Colonic mucosa (tissue), 4 donors: ENCODE measurements around the gene RPL18A. TPM values are rescaled to one million over a fixed set of nuclear protein-coding genes. Genes with fewer than 3 reads are reported as not detected.

Experiments used
- DNase-seq: peaks from one replicate; pipeline ENCODE4 v3.0.0-alpha.2; 2020
- H3K27ac ChIP-seq: fragments of 200-600 bp; one replicate; pipeline ENCODE4 v1.8.0; 2021
- H3K27me3 ChIP-seq: fragments of 200-600 bp; one replicate; pipeline ENCODE4 v1.8.0; 2021
- H3K36me3 ChIP-seq: fragments of 200-600 bp; one replicate; pipeline ENCODE4 v1.8.0; 2021
- H3K4me1 ChIP-seq: fragments of 200-600 bp; one replicate; pipeline ENCODE4 v1.8.0; 2021; ENCODE audit warnings: mild to moderate bottlenecking
- H3K4me3 ChIP-seq: fragments of 200-600 bp; one replicate; pipeline ENCODE4 v1.8.0; 2021
- H3K9ac ChIP-seq, 2 donors: one replicate each; pipeline ENCODE4 v1.7.0; 2013; ENCODE audit warnings: control low read depth in 2 of 2, low read depth in 2 of 2, low read length in 2 of 2
- H3K9me3 ChIP-seq: fragments of 200-600 bp; one replicate; pipeline ENCODE4 v1.8.0; 2021
- intact Hi-C: fragments of 100-400 bp; cut with DNase I; formaldehyde crosslinking; loops from one replicate; pipeline ENCODE4 v1.14.1; 2022
- total RNA-seq, 2 donors: library from RNA; stranded (reverse); fragmentation: NEBNext Ultra II Directional in 1 of 2; extraction: Animal tissue kit (Norgen Biotek cat#: 25700) in 1 of 2; gene quantifications; one replicate each; pipeline ENCODE4 v1.2.1, GENCODE V29; 2021
- TF ChIP-seq, protein P1 (sequence below): fragments of 200-600 bp; IDR thresholded peaks from one replicate; pipeline ENCODE4 v1.8.0; 2022; ENCODE audit warnings: antibody characterized with exemption, mild to moderate bottlenecking
- donor health status: healthy.
- donor health status: DM: no; HTN: no; CAD: no.
- donor health status: DM: no; HTN: no; CAD: no.

Gene RPL18A
- total RNA-seq, 2 donors from 2014 or later: 1,592 to 1,923 TPM

DNA sequence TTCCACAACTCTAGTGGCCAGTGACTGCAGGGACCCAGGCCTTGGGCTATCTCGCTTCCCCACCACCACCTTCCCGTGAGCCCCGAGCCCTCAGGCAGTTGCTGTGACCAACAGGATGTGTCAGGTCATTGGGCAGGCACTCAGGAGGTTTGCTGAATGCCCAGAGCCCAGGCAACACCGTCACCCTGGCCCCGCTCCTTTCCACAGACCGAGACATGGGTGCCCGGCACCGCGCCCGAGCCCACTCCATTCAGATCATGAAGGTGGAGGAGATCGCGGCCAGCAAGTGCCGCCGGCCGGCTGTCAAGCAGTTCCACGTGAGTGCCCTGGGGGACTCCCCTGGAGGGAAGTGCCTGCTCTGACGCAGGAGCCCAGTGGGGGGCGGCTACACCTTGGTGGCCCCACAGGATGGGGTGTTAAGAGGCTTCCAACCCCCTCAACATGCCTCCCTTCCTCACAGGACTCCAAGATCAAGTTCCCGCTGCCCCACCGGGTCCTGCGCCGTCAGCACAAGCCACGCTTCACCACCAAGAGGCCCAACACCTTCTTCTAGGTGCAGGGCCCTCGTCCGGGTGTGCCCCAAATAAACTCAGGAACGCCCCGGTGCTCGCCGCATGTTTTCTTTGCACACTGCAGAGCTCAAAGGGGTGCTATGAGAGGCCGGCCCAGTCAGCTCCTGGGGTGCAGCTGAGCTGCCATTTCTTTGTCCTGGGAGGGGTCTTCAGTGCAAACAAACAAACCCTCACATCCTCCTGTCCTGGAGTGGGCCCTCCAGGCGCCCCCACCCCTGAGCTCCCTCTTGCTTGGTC is 3.2 kb downstream of the RPL18A start:
- TF ChIP-seq, protein P1, sequence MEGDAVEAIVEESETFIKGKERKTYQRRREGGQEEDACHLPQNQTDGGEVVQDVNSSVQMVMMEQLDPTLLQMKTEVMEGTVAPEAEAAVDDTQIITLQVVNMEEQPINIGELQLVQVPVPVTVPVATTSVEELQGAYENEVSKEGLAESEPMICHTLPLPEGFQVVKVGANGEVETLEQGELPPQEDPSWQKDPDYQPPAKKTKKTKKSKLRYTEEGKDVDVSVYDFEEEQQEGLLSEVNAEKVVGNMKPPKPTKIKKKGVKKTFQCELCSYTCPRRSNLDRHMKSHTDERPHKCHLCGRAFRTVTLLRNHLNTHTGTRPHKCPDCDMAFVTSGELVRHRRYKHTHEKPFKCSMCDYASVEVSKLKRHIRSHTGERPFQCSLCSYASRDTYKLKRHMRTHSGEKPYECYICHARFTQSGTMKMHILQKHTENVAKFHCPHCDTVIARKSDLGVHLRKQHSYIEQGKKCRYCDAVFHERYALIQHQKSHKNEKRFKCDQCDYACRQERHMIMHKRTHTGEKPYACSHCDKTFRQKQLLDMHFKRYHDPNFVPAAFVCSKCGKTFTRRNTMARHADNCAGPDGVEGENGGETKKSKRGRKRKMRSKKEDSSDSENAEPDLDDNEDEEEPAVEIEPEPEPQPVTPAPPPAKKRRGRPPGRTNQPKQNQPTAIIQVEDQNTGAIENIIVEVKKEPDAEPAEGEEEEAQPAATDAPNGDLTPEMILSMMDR: no peak
- Histone ChIP-seq H3K4me3 (no peak overlapping the region), H3K9me3 (no peaks in the 10 kb centered on the region), H3K27ac (peak overlapping the region; percentile 61), H3K27me3 (no peaks in the 10 kb centered on the region), H3K36me3 (peaks cover 24% of the 10 kb centered on the region), H3K9ac (peak overlapping the region in 1 of 2 donors; percentile 96), H3K4me1 (peaks cover 9% of the 10 kb centered on the region)
- DNase-seq: no peak
- intact Hi-C loops: loop anchor here (2.0 kb wide), 1 partner anchor 70 kb away; the partner anchor contains the start of gene CCDC124

DNA sequence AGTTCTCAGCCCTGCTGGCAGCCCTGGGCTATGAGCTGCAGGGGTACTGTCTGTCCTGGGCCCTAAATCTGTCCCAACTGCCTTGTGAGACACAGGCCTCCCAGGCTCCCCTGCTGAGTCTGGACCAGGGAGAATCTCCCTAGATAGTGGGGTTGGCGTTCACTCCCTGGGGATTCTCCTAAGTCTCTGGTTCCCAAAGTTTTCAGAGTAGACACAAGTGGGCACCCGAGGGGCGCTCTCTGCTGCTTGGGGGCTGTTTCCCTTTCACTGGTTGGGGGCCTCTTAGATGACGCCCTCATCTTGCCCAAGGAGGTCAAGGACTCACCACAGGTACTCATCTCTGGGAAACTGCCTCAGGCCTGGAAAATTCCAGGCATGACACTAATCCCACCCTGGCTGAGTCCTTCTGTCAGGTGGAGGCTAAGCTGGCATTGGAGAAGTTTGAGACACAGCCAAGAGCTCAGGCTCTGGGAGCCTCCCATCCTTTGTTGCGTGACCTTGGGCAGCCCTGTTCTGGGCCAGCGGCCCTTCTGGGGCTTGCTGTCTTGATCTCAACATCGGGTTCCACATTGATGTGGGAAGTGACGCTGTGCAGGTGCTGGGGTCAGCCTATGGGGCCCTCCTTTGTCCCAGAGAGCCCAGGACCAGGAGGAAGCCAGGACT is 3.9 kb downstream of the RPL18A start:
- Histone ChIP-seq H3K36me3 (peaks cover 24% of the 10 kb centered on the region), H3K4me1 (peaks cover 9% of the 10 kb centered on the region), H3K27ac (peak overlapping the region; percentile 61), H3K9ac (peak overlapping the region in 1 of 2 donors; percentile 70), H3K27me3 (no peaks in the 10 kb centered on the region), H3K4me3 (no peak overlapping the region), H3K9me3 (no peaks in the 10 kb centered on the region)
- intact Hi-C loops: loop anchor here (2.0 kb wide), 1 partner anchor 69 kb away; the partner anchor contains the start of gene CCDC124
- DNase-seq: no peak
- TF ChIP-seq, protein P1: no peak

DNA sequence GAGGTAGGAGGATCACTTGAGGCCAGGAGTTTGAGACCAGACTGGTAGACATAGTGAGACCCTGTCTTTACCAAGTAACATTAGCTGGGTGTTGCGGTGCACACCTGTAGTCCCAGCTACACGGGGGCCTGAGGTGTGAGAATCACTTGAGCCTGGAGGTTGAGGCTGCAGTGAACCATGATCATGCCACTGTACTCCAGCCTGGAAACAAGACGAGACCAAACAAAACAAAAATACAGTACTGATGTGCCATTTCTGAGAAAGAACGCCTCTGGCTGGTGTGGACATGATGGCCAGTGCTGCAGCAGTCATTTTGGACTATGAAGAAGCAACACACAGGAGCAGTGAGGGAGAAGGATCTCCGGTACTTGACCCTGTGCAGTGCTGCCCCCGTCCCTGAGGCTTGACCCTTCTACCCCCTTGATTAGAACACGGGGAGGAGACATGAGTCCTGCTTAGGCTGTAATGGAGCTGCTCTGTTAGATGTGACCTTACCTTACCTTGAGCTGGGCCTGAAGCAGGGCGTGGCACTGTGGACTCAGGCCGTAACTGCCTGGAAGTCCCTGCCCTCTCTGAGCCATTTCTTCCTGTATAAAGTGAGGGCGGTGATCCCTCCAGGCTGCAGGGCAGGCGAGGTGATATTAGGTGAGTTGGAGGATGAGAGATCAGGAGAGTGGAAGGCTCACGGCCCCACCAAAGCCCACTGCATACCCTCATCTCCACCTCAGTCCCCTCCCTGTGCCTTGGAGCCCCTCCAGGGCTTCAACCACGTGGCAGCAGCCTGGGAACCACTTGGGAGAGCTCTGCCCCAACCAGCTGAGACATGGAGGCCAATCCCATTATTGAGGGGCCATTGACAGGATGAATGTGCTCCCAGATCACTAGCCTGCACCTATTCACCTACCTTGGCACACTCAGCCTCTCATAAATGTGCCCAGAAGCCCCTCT is 5.9 kb downstream of the RPL18A start:
- H3K27me3 ChIP-seq: peaks cover 2% of the 10 kb centered on the region
- intact Hi-C loops: loop anchor here (5.0 kb wide), 1 partner anchor 132 kb away; no protein-coding TSS in a partner anchor
- H3K27ac ChIP-seq: peak overlapping the region; percentile 61
- H3K9me3 ChIP-seq: no peaks in the 10 kb centered on the region
- DNase-seq: peak; percentile 85
- peaks cover 9% of the 10 kb centered on the region for H3K4me1 ChIP-seq
- peaks cover 24% of the 10 kb centered on the region for H3K36me3 ChIP-seq
- no peak overlapping the region for H3K4me3 ChIP-seq
- H3K9ac ChIP-seq: peak overlapping the region; percentile 35 to 55
- TF ChIP-seq, protein P1: no peak

DNA sequence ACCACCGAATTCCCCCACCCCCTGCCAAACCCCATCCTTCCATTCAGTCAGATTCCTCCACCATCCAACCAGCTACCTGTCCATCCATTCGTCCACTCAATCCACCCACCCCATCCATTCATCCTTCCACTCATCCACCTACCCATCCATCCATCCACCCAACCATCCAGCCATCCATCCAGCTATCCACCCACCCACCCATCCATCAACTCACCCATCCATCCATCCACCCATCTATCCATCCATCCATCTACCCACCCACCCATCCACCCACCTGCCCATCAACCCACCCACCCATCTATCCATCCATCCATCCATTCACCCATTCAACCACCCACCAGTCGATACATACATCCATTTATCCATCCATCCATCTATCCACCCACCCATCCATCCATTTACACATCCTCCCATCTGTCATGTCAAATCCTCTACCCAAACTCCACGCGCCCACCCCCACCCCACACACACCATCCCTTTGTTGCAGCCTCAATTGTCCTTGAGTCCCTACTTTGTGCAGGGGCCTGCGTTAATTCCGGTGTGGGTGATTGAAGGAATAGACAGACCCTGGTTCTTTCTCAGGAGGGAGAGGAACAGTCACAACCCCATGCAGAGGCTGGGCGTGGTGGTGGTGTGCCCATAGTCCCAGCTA is 6.7 kb downstream of the RPL18A start:
- Histone ChIP-seq H3K9me3 (no peaks in the 10 kb centered on the region), H3K9ac (peak overlapping the region in 1 of 2 donors; percentile 55), H3K27ac (peak overlapping the region; percentile 61), H3K4me3 (no peak overlapping the region), H3K36me3 (peaks cover 22% of the 10 kb centered on the region), H3K4me1 (peaks cover 9% of the 10 kb centered on the region), H3K27me3 (peaks cover 10% of the 10 kb centered on the region)
- intact Hi-C loops: loop anchor here (5.0 kb wide), 1 partner anchor 131 kb away; no protein-coding TSS in a partner anchor
- DNase-seq: no peak
- TF ChIP-seq, protein P1: no peak
